Measurements from ENCODE around the gene ZNF335.
A peak's percentile ranks its signal among the peaks of the same experiment; 100 is the strongest.
"Not testable (repeated sequence)": the region's sequence is repeated elsewhere in the genome, so short reads cannot be mapped to it uniquely, and the experiment has no call there.

The ZNF335 gene

GRCh38 chr20:45957021-45957941 is 14.7 kb downstream of the ZNF335 start:
- H3K27ac ChIP-seq = no peak overlapping the region
- no peak for DNase-seq (ENCODE audit: low read depth, low spot score)

GRCh38 chr20:45956326-45956725 is 15.7 kb downstream of the ZNF335 start:
- DNase-seq (ENCODE audit: low read depth, low spot score) = not testable (repeated sequence)

GRCh38 chr20:45953672-45954071 is 18.3 kb downstream of the ZNF335 start:
- DNase-seq (ENCODE audit: low read depth, low spot score) = no peak
- no peak overlapping the region for H3K27ac ChIP-seq

More at GRCh38 chr20:45956326-45956725, 15.7 kb downstream of the ZNF335 start:
- not testable (repeated sequence) for H3K27ac ChIP-seq

- DNase-seq (ENCODE audit: low read depth, low spot score) = no peak
- H3K27ac ChIP-seq = no peak overlapping the region
Measured at GRCh38 chr20:45952861-45953260, 19.1 kb downstream of the ZNF335 start.

- no peak overlapping the region for H3K27ac ChIP-seq
- DNase-seq (ENCODE audit: low read depth, low spot score) = no peak
Measured at GRCh38 chr20:45951925-45952834, 19.8 kb downstream of the ZNF335 start.

- DNase-seq (ENCODE audit: low read depth, low spot score) = no peak
- H3K27ac ChIP-seq = no peak overlapping the region
Measured at GRCh38 chr20:45950330-45950646, 21.7 kb downstream of the ZNF335 start.

- H3K27ac ChIP-seq = no peak overlapping the region
- no peak for DNase-seq (ENCODE audit: low read depth, low spot score)
Measured at GRCh38 chr20:45949542-45950329, 22.3 kb downstream of the ZNF335 start.

- no peak for DNase-seq (ENCODE audit: low read depth, low spot score)
- no peak overlapping the region for H3K27ac ChIP-seq
Measured at GRCh38 chr20:45948742-45949541, 23.1 kb downstream of the ZNF335 start.

- no peak for DNase-seq (ENCODE audit: low read depth, low spot score)
- no peak overlapping the region for H3K27ac ChIP-seq
Measured at GRCh38 chr20:45948261-45948733, 23.7 kb downstream of the ZNF335 start.

- no peak for DNase-seq (ENCODE audit: low read depth, low spot score)
- no peak overlapping the region for H3K27ac ChIP-seq
Measured at GRCh38 chr20:45947110-45947866, 24.7 kb downstream of the ZNF335 start.

- no peak overlapping the region for H3K27ac ChIP-seq
- no peak for DNase-seq (ENCODE audit: low read depth, low spot score)
Measured at GRCh38 chr20:45946149-45946970, 25.6 kb downstream of the ZNF335 start.

GRCh38 chr20:45945678-45946148 is 26.3 kb downstream of the ZNF335 start:
- no peak for DNase-seq (ENCODE audit: low read depth, low spot score)
- no peak overlapping the region for H3K27ac ChIP-seq

GRCh38 chr20:45944965-45945677 is 26.9 kb downstream of the ZNF335 start:
- H3K27ac ChIP-seq = peak overlapping the region; percentile 40
- DNase-seq (ENCODE audit: low read depth, low spot score) = no peak

GRCh38 chr20:45944151-45944964 is 27.6 kb downstream of the ZNF335 start:
- peak; percentile 73 for DNase-seq (ENCODE audit: low read depth, low spot score)
- H3K27ac ChIP-seq = peak overlapping the region; percentile 40

GRCh38 chr20:45943613-45944012 is 28.4 kb downstream of the ZNF335 start:
- no peak for DNase-seq (ENCODE audit: low read depth, low spot score)
- peak overlapping the region; percentile 40 for H3K27ac ChIP-seq

- DNase-seq (ENCODE audit: low read depth, low spot score) = no peak
Measured at GRCh38 chr20:45940469-45940868, 31.5 kb downstream of the ZNF335 start.

More at GRCh38 chr20:45940469-45940868, 31.5 kb downstream of the ZNF335 start:
- H3K27ac ChIP-seq = no peak overlapping the region

Measured in epithelial cell of prostate (primary cell).